Endometrial microvascular endothelial cells (primary cell): ENCODE results near the gene CFAP97. TPM values are rescaled to one million over a fixed set of nuclear protein-coding genes. Genes with fewer than 3 reads are reported as not detected.
"Not testable (repeated sequence)": the region's sequence is repeated elsewhere in the genome, so short reads cannot be mapped to it uniquely, and the experiment has no call there.

Source experiments
- in situ Hi-C: cut with HindIII; loops from 2 replicates; pipeline ENCODE4 v1.10.0; 2017; ENCODE audit warnings: low sequenced_read_pairs, low pct_unique_long_range_greater_than_20kb; ENCODE audit errors: inconsistent ontology term
- total RNA-seq: library from RNA; depleted of rRNA; stranded (reverse); fragments of >200 nt; gene quantifications from one replicate; pipeline ENCODE4 v1.2.3, GENCODE V29; 2015; ENCODE audit errors: inconsistent ontology term

Gene CFAP97
- total RNA-seq, 1 donor from 2014 or later: 37.3 TPM

GRCh38 chr4:185225940-185226339, 22.1 kb upstream of the CFAP97 start:
- in situ Hi-C loops: no loop called here

- in situ Hi-C loops: no loop called here
Observed at GRCh38 chr4:185224597-185224996, 20.8 kb upstream of the CFAP97 start.

GRCh38 chr4:185222598-185222997, 18.8 kb upstream of the CFAP97 start:
- in situ Hi-C loops: no loop called here

- in situ Hi-C loops: no loop called here
Observed at GRCh38 chr4:185221912-185222311, 18.1 kb upstream of the CFAP97 start.

GRCh38 chr4:185221491-185221890, 17.7 kb upstream of the CFAP97 start:
- in situ Hi-C loops: no loop called here

- in situ Hi-C loops: no loop called here
Observed at GRCh38 chr4:185219551-185220344, 15.9 kb upstream of the CFAP97 start.

GRCh38 chr4:185218312-185218711, 14.5 kb upstream of the CFAP97 start:
- in situ Hi-C loops: no loop called here

- in situ Hi-C loops: no loop called here
Observed at GRCh38 chr4:185217408-185217975, 13.7 kb upstream of the CFAP97 start.

GRCh38 chr4:185215261-185215660, 11.5 kb upstream of the CFAP97 start:
- in situ Hi-C loops: no loop called here

GRCh38 chr4:185213877-185214276, 10.1 kb upstream of the CFAP97 start:
- in situ Hi-C loops: no loop called here

- in situ Hi-C loops: no loop called here
Observed at GRCh38 chr4:185212581-185212980, 8.8 kb upstream of the CFAP97 start.

- in situ Hi-C loops: no loop called here
Observed at GRCh38 chr4:185211641-185212040, 7.8 kb upstream of the CFAP97 start.

- in situ Hi-C loops: no loop called here
Observed at GRCh38 chr4:185211035-185211434, 7.2 kb upstream of the CFAP97 start.

GRCh38 chr4:185210102-185210981, 6.5 kb upstream of the CFAP97 start:
- in situ Hi-C loops: no loop called here

GRCh38 chr4:185209852-185210101, 6.0 kb upstream of the CFAP97 start:
- in situ Hi-C loops: not testable (repeated sequence)

- in situ Hi-C loops: no loop called here
Observed at GRCh38 chr4:185209031-185209851, 5.4 kb upstream of the CFAP97 start, which contains the start of gene SNX25. SNX25 (plus strand) TSS chr4:185209598; CDS start chr4:185209827, 229 bp downstream.

GRCh38 chr4:185207466-185207865, 3.7 kb upstream of the CFAP97 start:
- in situ Hi-C loops: no loop called here

GRCh38 chr4:185205697-185206342, 2.0 kb upstream of the CFAP97 start:
- in situ Hi-C loops: no loop called here

- in situ Hi-C loops: not testable (repeated sequence)
Observed at GRCh38 chr4:185205073-185205472, 1.3 kb upstream of the CFAP97 start.
